IMR-90 (cell line): ENCODE data around the gene OR3A3. TPM values are rescaled to one million over a fixed set of nuclear protein-coding genes. Genes with fewer than 3 reads are reported as not detected.
"Not testable (repeated sequence)": the region's sequence is repeated elsewhere in the genome, so short reads cannot be mapped to it uniquely, and the experiment has no call there.

Experiments
- ATAC-seq: fragments of 200-7000 bp; cut with Tn5 transposase; 2 replicates; pipeline ENCODE4 v1.9.1; 2020; ENCODE audit warnings: low read depth, mild to moderate bottlenecking, moderate library complexity
- BruUV-seq: library from RNA; stranded (reverse); fragments of 400-500 nt; replicated peaks from 2 replicates; lab custom pipeline; 2021; lab: Mats Ljungman, UMichigan
- CTCF ChIA-PET: fragments of 300-600 bp; formaldehyde crosslinking; extraction: SDS; loops from one replicate; lab custom pipeline; 2021; ENCODE audit warnings: antibody characterized with exemption; lab: Yijun Ruan, JAX
- POLR2A ChIA-PET: fragments of 300-600 bp; sonication (Branson Sonifier 250); formaldehyde crosslinking; loops from one replicate; lab custom pipeline; 2022; ENCODE audit warnings: antibody characterized with exemption; ENCODE audit not compliant: unreplicated experiment; lab: Charles Lee
- DNase-seq: peaks from one replicate; pipeline ENCODE4 v3.0.0; 2013
- H2AFZ ChIP-seq: replicated peaks from 2 replicates; pipeline ENCODE3; 2013; ENCODE audit warnings: low read length, mild to moderate bottlenecking; ENCODE audit not compliant: poor library complexity
- H2AK5ac ChIP-seq: 2 replicates; pipeline ENCODE4 v1.6.1; 2013; ENCODE audit warnings: low read depth, low read length, inconsistent platforms
- H2AK9ac ChIP-seq: replicated peaks from 2 replicates; pipeline ENCODE3; 2013; ENCODE audit warnings: mild to moderate bottlenecking, low read depth, low read length, moderate library complexity; ENCODE audit not compliant: poor library complexity
- H2BK120ac ChIP-seq: 2 replicates; pipeline ENCODE4 v1.6.1; 2013; ENCODE audit warnings: low read depth, low read length, inconsistent platforms
- H2BK15ac ChIP-seq: 3 replicates; pipeline ENCODE4 v1.6.1; 2013; ENCODE audit warnings: low read depth, low read length, inconsistent platforms
- H2BK20ac ChIP-seq: 2 replicates; pipeline ENCODE4 v1.6.1; 2013; ENCODE audit warnings: low read depth, mild to moderate bottlenecking, inconsistent platforms, low read length, moderate library complexity
- H2BK5ac ChIP-seq: 2 replicates; pipeline ENCODE4 v1.6.1; 2013; ENCODE audit warnings: mild to moderate bottlenecking, low read depth, low read length, inconsistent platforms; ENCODE audit not compliant: poor library complexity, severe bottlenecking
- H3K14ac ChIP-seq: replicated peaks from 2 replicates; pipeline ENCODE4 v1.6.1; 2013; ENCODE audit warnings: low read depth, low read length, inconsistent platforms
- H3K18ac ChIP-seq: 2 replicates; pipeline ENCODE4 v1.6.1; 2013; ENCODE audit warnings: low read depth, low read length, control low read depth
- H3K23ac ChIP-seq: 2 replicates; pipeline ENCODE4 v1.6.1; 2013; ENCODE audit warnings: low read depth, low read length, inconsistent platforms
- H3K27ac ChIP-seq: 2 replicates; pipeline ENCODE4 v1.5.1; 2013; ENCODE audit warnings: mild to moderate bottlenecking, control low read depth, low read length; ENCODE audit not compliant: insufficient read depth
- H3K27me3 ChIP-seq: 2 replicates; pipeline ENCODE4 v1.6.1; 2013; ENCODE audit warnings: low read length; ENCODE audit not compliant: control insufficient read depth, insufficient read depth
- H3K36me3 ChIP-seq: 2 replicates; pipeline ENCODE4 v1.6.1; 2013; ENCODE audit warnings: low read length, mixed read lengths; ENCODE audit not compliant: control insufficient read depth, insufficient read depth
- H3K4ac ChIP-seq: 2 replicates; pipeline ENCODE4 v1.6.1; 2013; ENCODE audit warnings: low read depth, low read length, inconsistent platforms
- H3K4me1 ChIP-seq: 2 replicates; pipeline ENCODE4 v1.6.1; 2013; ENCODE audit warnings: low read length, mixed read lengths; ENCODE audit not compliant: control insufficient read depth, insufficient read depth
- H3K4me2 ChIP-seq: 2 replicates; pipeline ENCODE4 v1.6.1; 2013; ENCODE audit warnings: low read depth, mild to moderate bottlenecking, control low read depth, low read length, moderate library complexity
- H3K4me3 ChIP-seq: 2 replicates; pipeline ENCODE4 v1.5.1; 2013; ENCODE audit warnings: low read depth, mild to moderate bottlenecking, control low read depth, low read length, moderate library complexity; ENCODE audit not compliant: insufficient read depth
- H3K56ac ChIP-seq: 2 replicates; pipeline ENCODE4 v1.6.1; 2013; ENCODE audit warnings: low read length, inconsistent platforms; ENCODE audit not compliant: insufficient read depth; ENCODE audit errors: extremely low read depth
- H3K79me1 ChIP-seq, 2 experiments: 2 replicates each; pipeline ENCODE4 v1.6.1; 2013; ENCODE audit warnings: low read length in 2 of 2, inconsistent platforms in 1 of 2, low read depth in 1 of 2
- H3K9ac ChIP-seq: 2 replicates; pipeline ENCODE4 v1.6.1; 2013; ENCODE audit warnings: low read depth, low read length, control low read depth
- H3K9me1 ChIP-seq: 2 replicates; pipeline ENCODE4 v1.6.1; 2013; ENCODE audit warnings: low read length, inconsistent platforms; ENCODE audit not compliant: insufficient read depth
- H3K9me3 ChIP-seq: 2 replicates; pipeline ENCODE4 v1.6.1; 2013; ENCODE audit warnings: low read length; ENCODE audit not compliant: control insufficient read depth, insufficient read depth
- H4K20me1 ChIP-seq: 2 replicates; pipeline ENCODE4 v1.6.1; 2013; ENCODE audit warnings: low read length, inconsistent platforms; ENCODE audit not compliant: insufficient read depth
- H4K5ac ChIP-seq: 2 replicates; pipeline ENCODE4 v1.6.1; 2013; ENCODE audit warnings: mild to moderate bottlenecking, low read depth, low read length, control low read depth
- H4K8ac ChIP-seq, 2 experiments: 2 replicates each; pipeline ENCODE4 v1.6.1; 2013; ENCODE audit warnings: low read depth in 2 of 2, low read length in 2 of 2, control low read depth in 1 of 2, inconsistent platforms in 1 of 2
- H4K91ac ChIP-seq: 2 replicates; pipeline ENCODE4 v1.6.1; 2013; ENCODE audit warnings: low read depth, low read length, inconsistent platforms; ENCODE audit not compliant: insufficient read depth
- WGBS, 2 experiments: methylation state at CpG; one replicate each; pipeline versions ENCODE4 v1.1.5 to v1.1.7; 2013; ENCODE audit warnings: missing lambda C conversion rate in 2 of 2; ENCODE audit not compliant: insufficient read length in 1 of 2; ENCODE audit errors: extremely low coverage in 2 of 2; 5-methylcytosine and 5-hydroxymethylcytosine counted together
- dilution Hi-C: fragments of 300-500 bp; cut with HindIII; formaldehyde crosslinking; loops from one replicate; pipeline ENCODE4 v1.14.3; 2018; ENCODE audit warnings: low sequenced_read_pairs; ENCODE audit not compliant: unreplicated experiment
- in situ Hi-C: fragments of 300-500 bp; cut with MboI; formaldehyde crosslinking; loops from 3 replicates; pipeline ENCODE4 v1.14.3; 2019; ENCODE audit warnings: low sequenced_read_pairs, inconsistent platforms, mixed read lengths
- intact Hi-C: fragments of 100-400 bp; cut with micrococcal nuclease; formaldehyde crosslinking; loops from 2 replicates; pipeline ENCODE4 v1.10.0; 2022
- polyA plus RNA-seq, 3 experiments: library from polyadenylated mRNA; depleted of rRNA; stranded (reverse); fragments of >200 nt; gene quantifications; 2 replicates each; pipeline ENCODE4 v1.2.3, GENCODE V29; 2012; ENCODE audit warnings: low replicate concordance in 1 of 3
- total RNA-seq: library from RNA; depleted of rRNA; stranded (reverse); fragments of >200 nt; gene quantifications from 2 replicates; pipeline ENCODE4 v1.2.3, GENCODE V29; 2012

The OR3A3 gene
- total and polyA plus RNA-seq, 2 of the 4 experiments (the other 2 are of a cell fraction) = not detected

DNA sequence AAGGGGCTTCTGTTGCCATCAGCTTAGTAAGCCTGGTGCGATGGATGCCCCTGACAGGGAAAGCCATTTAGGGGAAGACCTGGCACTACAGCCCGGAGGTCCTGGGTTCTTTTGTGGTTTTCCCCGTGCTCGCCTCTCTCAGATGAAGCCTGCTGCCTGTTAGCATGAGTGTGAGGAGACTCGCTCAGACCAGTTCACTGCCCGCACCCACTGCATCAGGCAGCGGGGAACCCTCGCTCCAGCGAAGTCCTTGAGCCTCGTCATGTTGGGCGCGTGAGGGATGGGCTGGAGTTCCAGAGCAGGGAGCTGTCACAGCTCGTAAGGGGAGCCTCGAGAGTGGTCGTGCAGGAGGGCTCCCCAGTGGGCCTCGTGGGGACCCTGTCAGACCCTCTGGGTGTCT is 1.0 kb downstream of the OR3A3 start:
- H3K14ac ChIP-seq, intact Hi-C loops, H2BK5ac ChIP-seq, H2BK15ac ChIP-seq, H3K23ac ChIP-seq, H2AK9ac ChIP-seq, ATAC-seq, H3K4me2 ChIP-seq, H2BK20ac ChIP-seq, in situ Hi-C loops, H4K20me1 ChIP-seq, H3K9me1 ChIP-seq, BruUV-seq, H3K9ac ChIP-seq, H4K91ac ChIP-seq, H3K79me1 ChIP-seq, H3K4me1 ChIP-seq, POLR2A ChIA-PET, H3K4me3 ChIP-seq, H4K5ac ChIP-seq, H3K27ac ChIP-seq, H2AFZ ChIP-seq, H2AK5ac ChIP-seq, H4K8ac ChIP-seq, H3K4ac ChIP-seq, H3K36me3 ChIP-seq, CTCF ChIA-PET, DNase-seq, H3K18ac ChIP-seq, dilution Hi-C loops, H3K27me3 ChIP-seq, H3K9me3 ChIP-seq, H3K56ac ChIP-seq, H2BK120ac ChIP-seq: not testable (repeated sequence)
- no CpG with 5 or more reads among the region's 16 CpGs for WGBS, 2 experiments
